ENCODE measurements around the gene RCBTB2.

DNA sequence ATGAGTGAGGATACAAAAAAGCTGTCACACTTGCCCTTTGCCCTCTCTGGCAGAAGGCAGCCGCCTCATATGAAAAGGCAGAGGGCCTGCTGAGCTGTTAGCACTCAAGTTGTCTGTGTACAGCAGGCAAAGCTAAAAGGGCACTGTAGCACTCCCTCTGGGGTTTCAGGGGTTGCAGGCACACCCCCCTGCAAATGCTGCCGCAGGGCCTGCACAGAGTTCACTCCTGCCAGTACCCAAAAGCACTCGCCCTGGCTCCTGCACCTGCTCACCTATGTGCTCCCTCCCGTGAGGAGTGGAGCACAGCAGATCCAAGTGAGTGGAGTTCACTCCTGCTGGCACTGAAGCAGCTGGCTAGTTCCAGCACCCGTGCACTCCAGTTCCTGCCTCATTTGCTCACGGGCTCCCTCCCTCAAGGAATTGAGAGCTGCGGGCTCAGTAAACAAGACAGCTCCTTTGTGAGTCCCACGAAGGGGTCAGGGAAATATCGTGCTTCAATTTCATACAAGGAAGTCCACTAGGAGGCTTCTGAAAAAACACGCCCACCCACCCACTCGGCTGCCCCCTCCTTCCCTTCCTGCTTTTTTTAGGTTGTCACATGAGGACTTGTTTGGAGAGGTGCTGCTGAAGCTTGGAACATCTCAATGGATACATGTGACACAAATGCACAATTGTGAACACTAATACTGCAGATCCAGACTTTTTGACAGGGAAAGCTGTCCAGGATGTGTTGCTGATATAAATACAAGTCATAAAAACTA is 9.9 kb upstream of the RCBTB2 start:
- TF ChIP-seq, protein P1, sequence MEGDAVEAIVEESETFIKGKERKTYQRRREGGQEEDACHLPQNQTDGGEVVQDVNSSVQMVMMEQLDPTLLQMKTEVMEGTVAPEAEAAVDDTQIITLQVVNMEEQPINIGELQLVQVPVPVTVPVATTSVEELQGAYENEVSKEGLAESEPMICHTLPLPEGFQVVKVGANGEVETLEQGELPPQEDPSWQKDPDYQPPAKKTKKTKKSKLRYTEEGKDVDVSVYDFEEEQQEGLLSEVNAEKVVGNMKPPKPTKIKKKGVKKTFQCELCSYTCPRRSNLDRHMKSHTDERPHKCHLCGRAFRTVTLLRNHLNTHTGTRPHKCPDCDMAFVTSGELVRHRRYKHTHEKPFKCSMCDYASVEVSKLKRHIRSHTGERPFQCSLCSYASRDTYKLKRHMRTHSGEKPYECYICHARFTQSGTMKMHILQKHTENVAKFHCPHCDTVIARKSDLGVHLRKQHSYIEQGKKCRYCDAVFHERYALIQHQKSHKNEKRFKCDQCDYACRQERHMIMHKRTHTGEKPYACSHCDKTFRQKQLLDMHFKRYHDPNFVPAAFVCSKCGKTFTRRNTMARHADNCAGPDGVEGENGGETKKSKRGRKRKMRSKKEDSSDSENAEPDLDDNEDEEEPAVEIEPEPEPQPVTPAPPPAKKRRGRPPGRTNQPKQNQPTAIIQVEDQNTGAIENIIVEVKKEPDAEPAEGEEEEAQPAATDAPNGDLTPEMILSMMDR (IDR thresholded peaks at IDR 0.05; ENCODE audit: insufficient read depth, low read depth, low read length) = no peak
- no peak for TF ChIP-seq EZH2 (IDR thresholded peaks at IDR 0.05; ENCODE audit: insufficient read depth, low read length)
